DLD1 (cell line): ENCODE data around the gene ELAVL1.
"Not testable (repeated sequence)": the region's sequence is repeated elsewhere in the genome, so short reads cannot be mapped to it uniquely, and the experiment has no call there.

Experiments used
- in situ Hi-C: cut with HindIII; loops from 2 replicates; pipeline ENCODE4 v1.10.0; 2017; ENCODE audit warnings: low sequenced_read_pairs

Gene ELAVL1

DNA sequence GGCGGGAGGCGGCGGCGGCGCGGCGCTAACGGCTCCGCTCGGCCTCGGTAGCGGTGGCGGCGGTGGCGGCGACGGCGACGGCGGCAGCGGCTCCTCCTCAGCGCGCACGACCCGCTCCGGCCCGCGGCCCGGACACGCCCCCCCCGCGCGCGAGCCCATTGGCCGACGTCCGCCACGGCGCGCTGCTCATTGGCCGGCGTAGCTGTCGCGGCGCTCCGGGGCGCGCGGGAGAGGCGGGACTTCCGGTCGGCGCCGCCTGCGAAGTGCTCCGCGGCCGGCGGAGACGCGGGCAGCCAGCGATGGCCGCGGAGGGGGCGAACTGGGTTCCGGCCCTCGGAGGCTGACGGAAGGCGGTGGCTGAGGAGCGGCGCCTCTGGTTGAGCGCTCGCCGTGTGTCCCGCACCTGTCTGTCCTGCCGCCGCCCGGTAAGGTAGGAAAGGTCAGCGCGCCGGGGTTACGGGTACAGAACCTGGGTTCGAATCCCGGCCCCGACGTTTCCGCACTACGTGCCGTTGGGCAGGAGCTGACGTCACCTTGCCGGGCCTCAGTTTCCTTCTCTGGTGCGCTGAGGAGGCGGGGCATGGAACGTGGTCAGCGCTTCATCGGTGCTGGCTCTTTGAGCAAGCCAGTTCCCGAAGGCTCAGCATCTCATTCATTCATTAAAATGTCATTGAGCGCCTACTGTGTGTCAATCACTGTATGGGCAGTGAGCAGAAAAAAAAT is at the start of gene ELAVL1:
Gene ELAVL1 (minus strand): TSS at position 108 of the 723 bp plus-strand sequence. CDS start 13,826 bp downstream, outside the sequence.
- in situ Hi-C loops, result no loop called here

- in situ Hi-C loops, result no loop called here
Observed at GRCh38 chr19:8054169-8054568, 48.7 kb upstream of the ELAVL1 start.

- in situ Hi-C loops, result no loop called here
Observed at GRCh38 chr19:8052464-8052859, 47.0 kb upstream of the ELAVL1 start, which contains the start of gene CCL25. Gene CCL25, plus strand, starts transcription at chr19:8052760. Its CDS starts 290 bp downstream, at chr19:8053050.

DNA sequence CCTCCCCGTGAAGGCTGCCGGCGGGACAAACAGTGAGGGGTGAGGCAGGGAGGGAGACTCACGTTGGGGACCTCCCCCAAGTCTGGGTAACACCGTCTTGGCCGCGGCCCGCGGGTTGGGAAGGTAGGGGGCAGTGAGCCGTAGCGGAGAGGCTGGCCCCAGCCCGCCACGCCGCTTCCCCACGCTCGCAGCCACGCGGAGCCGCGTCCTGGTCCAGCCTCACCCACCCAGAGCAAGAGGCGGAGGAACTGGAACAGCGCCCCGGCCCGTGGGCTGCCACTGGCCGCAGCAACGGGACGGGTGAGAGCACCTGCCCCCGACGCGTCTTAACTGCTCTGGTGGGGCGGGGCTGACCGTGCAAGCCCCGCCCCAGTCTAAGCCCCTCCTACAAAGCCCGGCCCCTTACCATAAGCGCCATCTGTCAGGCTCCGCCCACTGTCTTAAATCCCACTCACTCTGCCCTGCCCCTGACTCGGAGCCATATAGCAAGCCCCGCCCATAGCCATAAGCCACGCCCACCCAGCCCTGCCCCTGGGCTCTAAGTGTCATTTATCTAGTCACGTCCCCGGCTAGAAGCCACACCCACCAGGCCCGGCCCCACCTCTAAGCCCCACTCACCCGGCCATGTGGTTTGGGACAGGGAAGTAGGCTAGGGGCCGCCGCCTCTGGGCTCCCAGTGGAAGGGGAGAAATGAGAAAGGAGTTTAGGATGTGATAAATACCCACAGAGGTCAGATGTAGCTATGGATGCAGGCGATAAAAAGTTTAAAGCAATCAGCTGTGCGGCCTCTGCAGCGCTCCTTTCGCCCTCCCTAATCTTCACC is 45.0 kb upstream of the ELAVL1 start:
- in situ Hi-C loops, result no loop called here

DNA sequence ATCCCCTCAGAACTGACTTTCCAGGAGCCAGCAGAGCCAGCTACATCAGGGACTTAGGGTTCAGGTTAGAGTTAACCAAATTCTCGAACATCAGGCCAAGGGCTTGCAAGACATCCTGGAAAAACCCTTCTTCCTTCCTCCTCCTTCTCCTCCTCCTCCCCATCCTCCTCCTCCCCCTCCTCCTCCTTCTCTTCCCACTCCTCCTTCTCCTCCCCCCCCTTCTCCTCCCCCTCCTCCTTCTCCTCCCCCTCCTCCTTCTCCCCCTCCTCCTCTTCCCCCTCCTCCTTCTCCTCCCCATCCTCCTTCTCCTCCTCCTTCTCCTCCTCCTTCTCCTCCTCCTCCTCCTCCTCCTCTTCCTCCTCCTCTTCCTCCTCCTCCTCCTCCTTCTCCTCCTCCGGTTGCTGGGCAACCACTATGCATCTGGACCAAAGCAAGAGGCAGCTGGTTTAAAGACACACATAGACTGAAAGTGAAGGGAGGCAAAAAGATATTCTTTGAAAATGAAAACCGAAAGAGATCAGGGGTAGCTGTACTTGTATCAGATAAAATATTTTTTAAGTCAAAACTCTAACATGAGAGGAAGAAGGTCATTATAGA is 41.2 kb upstream of the ELAVL1 start:
- in situ Hi-C loops, result no loop called here

- in situ Hi-C loops, result no loop called here
Observed at GRCh38 chr19:8045872-8046568, 40.6 kb upstream of the ELAVL1 start.

- in situ Hi-C loops, result no loop called here
Observed at GRCh38 chr19:8044018-8044417, 38.6 kb upstream of the ELAVL1 start.

DNA sequence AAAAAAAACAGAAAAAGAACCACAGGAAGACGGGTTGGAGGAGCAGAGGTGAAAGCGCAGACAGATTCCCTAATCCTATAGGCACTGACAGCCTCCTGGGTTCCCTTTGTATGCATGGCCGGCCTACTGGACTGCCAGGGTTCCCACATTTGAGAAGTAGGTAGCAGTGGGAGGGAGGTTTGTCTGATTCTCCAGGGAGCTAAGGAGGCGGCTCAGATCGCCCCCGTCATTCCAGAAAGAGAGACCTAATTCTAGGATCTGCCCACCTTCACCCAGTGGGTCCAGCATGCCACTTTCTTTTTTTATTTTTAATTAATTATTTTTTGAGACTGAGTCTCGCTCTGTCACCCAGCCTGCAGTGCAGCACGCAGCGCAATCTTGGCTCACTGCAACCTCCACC is 37.5 kb upstream of the ELAVL1 start:
- in situ Hi-C loops, result no loop called here

GRCh38 chr19:8041531-8041931 is 36.1 kb upstream of the ELAVL1 start:
- in situ Hi-C loops, result no loop called here

DNA sequence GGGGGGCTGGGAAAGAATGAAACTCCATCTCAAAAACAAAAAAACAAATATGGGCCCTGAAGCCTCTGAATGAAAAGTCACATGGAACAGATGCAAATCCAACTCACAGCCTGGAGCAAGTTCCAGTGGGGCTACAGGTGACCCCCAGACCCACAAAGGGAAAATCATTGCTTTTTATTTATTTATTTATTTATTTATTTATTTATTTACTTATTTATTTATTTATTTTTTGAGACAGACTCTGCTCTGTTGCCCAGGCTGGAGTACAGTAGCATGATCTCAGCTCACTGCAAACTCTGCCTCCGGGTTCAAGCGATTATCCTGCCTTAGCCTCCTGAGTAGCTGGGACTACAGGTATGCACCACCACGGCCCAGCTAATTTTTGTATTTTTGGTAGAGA is 33.8 kb upstream of the ELAVL1 start:
- in situ Hi-C loops, result no loop called here

DNA sequence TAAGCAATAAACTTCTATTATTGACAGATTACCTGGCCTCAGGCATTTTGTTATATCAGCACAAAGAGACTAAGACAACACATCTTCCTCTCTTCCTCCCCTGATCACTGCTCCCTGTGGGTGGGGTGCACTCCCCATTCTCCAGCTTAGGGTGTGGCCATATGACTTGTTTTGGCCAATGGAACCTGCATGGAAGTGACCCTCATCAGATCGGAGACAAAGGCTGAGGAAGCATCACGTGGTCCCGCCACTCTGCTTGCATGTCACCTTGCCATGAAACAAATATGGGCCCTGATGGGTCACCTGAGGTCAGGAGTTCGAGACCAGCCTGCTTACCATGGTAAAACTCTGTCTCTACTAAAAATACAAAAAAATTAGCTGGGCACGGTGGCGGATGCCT is 33.4 kb upstream of the ELAVL1 start:
- in situ Hi-C loops, result no loop called here

- in situ Hi-C loops, result no loop called here
Observed at GRCh38 chr19:8036434-8037099, 31.1 kb upstream of the ELAVL1 start.

GRCh38 chr19:8034178-8034525 is 28.7 kb upstream of the ELAVL1 start:
- in situ Hi-C loops, result no loop called here

DNA sequence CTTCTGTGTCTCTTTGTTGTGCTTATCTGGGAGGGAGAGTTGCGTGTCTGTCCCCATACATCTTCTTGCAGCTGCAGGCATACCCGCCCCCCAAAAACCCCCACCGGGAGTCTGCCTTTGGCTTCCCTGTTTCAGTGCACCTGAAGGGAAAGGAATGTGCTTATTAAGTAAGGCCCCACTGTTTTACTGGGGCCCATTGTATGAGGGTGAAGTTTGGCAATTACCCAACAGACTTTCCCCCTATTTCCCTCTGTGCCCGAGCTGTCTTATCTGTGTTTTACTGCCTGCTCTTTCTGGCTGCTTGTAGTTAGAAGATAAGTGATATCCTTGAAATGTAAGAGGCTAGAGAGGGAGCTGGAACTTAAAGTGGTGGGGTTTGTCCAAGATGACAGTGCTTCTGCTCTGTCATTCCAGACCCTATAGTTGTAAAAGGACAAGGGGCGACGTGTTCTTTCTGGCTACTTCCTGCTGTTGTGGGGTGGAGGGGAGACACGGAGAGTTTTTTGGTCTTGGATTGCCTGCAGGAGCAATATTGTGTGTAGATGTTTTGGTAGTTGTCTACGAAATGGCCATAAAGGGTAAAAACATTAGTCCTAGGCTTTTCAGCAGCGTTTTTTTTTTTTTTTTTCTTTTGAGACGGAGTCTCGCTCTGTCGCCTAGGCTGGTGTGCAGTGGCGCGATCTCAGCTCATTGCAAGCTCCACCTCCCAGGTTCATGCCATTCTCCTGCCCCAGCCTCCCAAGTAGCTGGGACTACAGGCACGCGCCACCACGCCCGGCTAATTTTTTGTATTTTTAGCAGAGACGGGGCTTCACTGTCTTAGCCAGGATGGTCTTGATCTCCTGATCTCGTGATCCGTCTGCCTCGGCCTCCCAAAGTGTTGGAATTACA is 28.1 kb upstream of the ELAVL1 start:
- in situ Hi-C loops, result not testable (repeated sequence)

DNA sequence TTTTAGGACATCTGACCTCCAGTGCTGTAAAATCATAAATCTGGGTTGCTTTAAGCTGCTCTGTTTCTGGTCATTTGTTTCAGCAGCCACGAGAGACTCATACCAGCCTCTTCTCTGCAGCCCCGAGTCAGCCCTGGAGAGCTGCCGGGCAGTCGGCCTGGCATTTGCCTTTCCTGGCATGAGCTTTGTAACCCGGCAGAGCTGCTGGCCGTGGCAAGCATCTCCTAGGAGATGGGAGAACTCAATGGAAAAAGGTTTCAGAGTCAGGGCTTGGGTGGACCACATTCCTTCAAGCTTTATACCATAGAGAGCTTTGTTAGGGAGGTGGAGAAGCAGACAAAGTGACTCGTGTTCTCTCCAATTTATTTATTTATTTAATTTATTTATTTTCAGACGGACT is 25.5 kb upstream of the ELAVL1 start:
- in situ Hi-C loops, result no loop called here

GRCh38 chr19:8028951-8029491 is 23.6 kb upstream of the ELAVL1 start:
- in situ Hi-C loops, result no loop called here

- in situ Hi-C loops, result no loop called here
Observed at GRCh38 chr19:8025316-8025715, 19.9 kb upstream of the ELAVL1 start.

DNA sequence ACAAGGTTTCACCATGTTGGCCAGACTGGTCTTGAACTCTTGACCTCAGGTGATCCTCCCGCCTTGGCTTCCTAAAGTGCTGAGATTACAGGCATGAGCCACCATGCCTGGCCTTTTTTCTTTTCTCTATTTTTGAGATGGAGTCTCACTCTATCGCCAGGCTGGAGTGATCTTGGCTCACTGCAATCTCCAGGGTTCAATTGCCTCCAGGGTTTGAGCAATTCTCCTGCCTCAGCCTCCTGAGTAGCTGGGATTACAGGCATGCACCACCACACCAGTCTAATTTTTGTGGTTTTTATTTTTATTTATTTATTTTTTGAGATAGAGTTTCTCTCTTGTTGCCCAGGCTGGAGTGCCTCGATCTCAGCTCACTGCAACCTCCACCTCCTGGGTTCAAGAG is 18.8 kb upstream of the ELAVL1 start:
- in situ Hi-C loops, result not testable (repeated sequence)

DNA sequence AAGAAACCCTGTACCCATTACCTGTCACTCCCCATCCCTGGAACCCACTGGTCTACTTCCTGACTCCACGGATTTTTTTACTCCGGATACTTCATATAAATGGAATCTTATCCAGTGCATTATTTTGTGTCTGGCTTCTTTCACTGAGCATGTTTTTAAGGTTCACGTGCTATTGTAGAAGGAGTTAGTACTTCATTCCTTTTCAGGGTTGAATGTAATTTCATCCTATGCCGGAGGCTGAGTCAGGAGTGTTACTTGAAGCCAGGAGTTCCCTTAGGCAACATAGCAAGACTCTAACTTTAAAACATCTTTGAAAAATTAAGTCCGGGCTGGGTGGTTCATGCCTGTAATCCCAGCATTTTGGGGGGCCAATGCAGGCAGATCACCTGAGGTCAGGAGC is 17.9 kb upstream of the ELAVL1 start:
- in situ Hi-C loops, result no loop called here
